Fibroblast of pulmonary artery (primary cell): Measurements from ENCODE around the gene DLGAP4.

Source experiments
- DNase-seq: peaks from one replicate; pipeline ENCODE4 v3.0.0-alpha.2; 2010; ENCODE audit warnings: low read depth
- H3K4me3 ChIP-seq: replicated peaks from 2 replicates; pipeline ENCODE4 v1.5.1; 2011; ENCODE audit warnings: low read depth, mild to moderate bottlenecking, control low read depth, low read length, moderate library complexity
- CTCF ChIP-seq: IDR thresholded peaks from 2 replicates; pipeline ENCODE4 v1.5.1; 2011; ENCODE audit warnings: mild to moderate bottlenecking, control low read depth, low read length, inconsistent platforms; ENCODE audit errors: missing control alignments

Gene DLGAP4, protein sequence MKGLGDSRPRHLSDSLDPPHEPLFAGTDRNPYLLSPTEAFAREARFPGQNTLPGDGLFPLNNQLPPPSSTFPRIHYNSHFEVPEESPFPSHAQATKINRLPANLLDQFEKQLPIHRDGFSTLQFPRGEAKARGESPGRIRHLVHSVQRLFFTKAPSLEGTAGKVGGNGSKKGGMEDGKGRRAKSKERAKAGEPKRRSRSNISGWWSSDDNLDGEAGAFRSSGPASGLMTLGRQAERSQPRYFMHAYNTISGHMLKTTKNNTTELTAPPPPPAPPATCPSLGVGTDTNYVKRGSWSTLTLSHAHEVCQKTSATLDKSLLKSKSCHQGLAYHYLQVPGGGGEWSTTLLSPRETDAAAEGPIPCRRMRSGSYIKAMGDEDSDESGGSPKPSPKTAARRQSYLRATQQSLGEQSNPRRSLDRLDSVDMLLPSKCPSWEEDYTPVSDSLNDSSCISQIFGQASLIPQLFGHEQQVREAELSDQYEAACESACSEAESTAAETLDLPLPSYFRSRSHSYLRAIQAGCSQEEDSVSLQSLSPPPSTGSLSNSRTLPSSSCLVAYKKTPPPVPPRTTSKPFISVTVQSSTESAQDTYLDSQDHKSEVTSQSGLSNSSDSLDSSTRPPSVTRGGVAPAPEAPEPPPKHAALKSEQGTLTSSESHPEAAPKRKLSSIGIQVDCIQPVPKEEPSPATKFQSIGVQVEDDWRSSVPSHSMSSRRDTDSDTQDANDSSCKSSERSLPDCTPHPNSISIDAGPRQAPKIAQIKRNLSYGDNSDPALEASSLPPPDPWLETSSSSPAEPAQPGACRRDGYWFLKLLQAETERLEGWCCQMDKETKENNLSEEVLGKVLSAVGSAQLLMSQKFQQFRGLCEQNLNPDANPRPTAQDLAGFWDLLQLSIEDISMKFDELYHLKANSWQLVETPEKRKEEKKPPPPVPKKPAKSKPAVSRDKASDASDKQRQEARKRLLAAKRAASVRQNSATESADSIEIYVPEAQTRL

DNA sequence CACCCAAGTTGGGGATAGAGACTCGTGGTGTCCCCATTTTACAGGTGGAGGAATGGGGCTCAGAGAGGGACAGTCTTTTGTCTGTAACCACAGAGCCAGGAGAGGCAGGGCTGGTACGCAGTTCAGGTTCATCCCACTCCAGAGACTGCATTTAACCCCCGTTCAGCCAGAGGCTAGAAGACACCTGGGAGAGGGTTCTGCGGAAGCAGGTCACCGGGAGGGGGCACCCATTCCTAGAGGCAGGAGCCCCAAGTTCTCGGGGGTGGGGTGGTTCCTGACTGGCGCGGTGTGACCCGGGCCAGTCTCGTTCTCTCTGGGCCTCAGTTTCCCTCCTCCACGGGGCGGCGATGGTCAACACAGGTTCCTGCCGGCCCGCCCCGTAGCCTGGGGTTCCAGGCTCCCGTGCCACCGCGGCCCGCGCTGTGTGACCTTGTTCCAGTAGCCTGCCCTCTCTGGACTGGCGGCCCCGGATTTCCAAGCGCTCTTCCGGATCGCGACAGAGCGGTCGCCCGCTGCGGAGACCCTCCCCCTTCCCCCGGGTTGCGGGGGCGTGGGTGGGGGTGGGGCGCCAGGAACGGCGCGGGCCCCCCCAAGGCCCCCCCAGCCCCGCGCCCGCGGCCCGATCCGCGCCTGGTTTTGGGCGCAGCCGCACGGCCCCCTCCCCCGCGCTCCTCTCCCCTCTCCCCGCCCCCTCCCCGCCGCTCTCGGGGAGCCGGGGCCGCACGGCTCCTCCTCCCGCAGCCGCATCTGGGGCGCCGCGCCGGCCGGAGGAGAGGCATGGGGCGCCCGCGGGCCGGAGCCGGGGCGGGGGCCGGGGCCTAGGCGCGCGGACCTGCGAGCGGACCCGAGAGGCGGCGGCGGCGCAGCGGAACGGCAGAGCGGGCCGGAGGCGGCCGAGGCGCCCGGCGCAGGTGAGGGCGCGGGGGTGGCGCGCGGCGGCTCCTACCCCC, at the start of gene DLGAP4:
DLGAP4 (plus strand) TSS at position 738 of the 950 bp plus-strand sequence. CDS start 125,379 bp downstream, outside the sequence.
- H3K4me3 ChIP-seq: no peak within 1 kb of the TSS
- no peak for TF ChIP-seq CTCF
- DNase-seq: no peak

- H3K4me3 ChIP-seq: no peak overlapping the region
- no peak for TF ChIP-seq CTCF
- DNase-seq: no peak
Observed at GRCh38 chr20:36259177-36260061, 46.7 kb upstream of the DLGAP4 start.

- H3K4me3 ChIP-seq: no peak overlapping the region
- no peak for TF ChIP-seq CTCF
- DNase-seq: no peak
Observed at GRCh38 chr20:36260316-36260715, 45.8 kb upstream of the DLGAP4 start.

DNA sequence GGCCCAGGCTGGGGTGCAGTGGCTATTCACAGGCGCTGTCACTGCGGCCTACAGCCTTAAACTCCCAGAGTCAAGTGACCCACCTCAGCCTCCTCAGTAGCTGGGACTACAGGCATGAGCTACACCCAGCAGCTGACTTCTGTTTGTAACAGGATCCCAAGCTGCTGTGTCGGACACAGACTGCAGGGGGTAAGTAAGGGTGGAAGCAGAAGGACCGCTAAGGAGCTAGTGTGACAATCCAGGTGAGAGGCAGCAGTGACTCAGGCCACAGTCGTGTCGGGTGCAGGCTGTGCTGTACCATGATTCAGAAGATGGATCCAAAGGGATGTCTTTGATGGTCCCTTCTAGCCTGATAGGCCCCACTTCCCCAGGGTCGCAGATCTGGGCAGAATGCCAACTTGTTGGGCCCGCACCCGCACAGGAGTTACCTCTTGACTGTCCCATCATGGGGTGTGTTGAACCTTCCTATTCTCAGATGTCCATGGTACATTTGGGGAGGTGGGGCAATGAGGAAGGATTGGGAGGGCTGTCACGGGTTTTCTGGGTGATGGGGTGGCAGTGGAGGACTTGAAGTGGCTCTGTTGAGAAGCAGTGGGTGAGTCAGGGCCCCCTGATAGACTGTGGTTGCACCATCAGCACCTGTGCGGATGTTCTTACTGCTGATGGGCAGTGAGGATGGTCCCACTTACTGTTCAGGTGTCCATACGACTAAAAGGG, 44.6 kb upstream of the DLGAP4 start:
- TF ChIP-seq CTCF: no peak
- DNase-seq: no peak

DNA sequence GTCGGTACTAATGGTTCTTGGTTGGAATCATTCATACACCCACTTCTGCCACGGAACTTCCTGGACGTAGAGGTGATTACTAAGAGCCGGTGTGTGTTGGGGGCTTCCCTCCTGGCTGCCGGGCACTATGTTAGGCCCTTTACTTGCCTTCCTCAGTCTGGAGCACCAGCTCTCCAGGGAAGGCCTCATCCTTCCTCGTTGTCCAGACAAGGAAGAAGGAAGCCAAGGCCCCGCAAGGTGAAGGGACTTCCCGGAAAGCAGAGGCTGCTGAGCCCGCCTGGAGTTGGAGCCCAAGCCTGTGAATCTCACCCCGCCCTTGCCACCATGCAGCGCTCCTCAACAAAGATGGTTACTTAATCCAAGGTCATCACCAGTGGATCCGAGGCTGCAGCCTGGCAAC, 43.7 kb upstream of the DLGAP4 start:
- no peak for TF ChIP-seq CTCF
- H3K4me3 ChIP-seq: no peak overlapping the region
- no peak for DNase-seq

More for the DNA sequence above, 44.6 kb upstream of the DLGAP4 start:
- H3K4me3 ChIP-seq: no peak overlapping the region
